COLO829 (cell line): Measurements from ENCODE around the gene A4GALT.
"Not testable (repeated sequence)": the region's sequence is repeated elsewhere in the genome, so short reads cannot be mapped to it uniquely, and the experiment has no call there.

Experiments
- DNase-seq: peaks from one replicate; pipeline ENCODE4 v3.0.0; 2012; ENCODE audit warnings: low spot score

A4GALT gene

DNA sequence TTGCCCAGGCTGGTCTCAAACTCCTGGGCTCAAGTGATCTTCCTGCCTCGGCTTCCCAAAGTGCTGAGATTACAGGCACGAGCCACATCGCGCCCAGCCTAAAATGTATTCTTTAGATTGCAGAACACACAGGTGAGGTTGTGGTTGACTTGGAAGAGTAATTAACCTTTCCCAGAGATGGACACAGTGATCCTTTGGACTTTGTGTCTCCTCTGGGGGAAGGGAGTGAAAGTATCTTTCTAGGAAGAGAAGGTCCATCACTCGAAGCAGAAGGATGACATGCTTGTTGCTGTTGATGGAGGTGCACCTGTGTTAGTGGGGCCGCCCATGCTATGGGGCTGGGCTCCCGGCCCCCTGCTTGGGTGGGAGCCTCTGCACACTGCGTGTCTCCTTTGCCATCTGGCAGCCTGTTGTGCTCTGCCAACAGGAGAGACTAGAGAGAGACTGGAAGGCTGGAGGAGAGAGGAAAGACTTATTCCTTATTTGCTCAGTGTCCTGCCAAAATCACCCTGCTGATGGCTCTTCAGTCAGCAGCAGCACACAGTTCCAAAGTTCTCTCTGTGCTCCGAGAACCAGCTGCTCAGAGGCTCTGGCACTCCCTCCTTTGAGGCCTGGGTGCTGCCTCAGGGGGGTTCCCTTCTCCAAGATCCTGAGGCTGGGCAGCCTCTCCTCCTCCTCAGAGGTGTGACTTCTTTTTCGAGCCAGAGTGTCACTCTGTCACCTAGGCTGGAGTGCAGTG lies 38.4 kb downstream of the A4GALT start:
- DNase-seq: no peak

DNA sequence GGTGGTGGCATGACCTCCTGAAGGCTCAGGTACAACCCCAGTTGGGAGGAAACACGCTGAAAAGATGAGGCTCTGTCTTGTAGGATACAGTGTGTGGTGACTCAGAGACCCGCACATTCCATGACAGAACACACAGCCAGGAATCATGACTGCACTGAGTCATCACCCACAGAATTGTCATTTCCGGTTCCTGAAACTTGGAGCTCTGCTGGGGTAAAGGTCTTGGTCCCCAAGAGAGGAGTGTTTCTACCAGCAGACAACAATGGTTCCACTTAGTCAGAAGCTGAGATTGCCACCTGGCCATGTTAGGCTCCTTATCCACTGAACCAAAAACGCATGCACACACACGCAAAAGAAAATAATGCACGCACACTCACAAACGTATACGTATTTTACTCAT lies 40.0 kb downstream of the A4GALT start:
- DNase-seq: peak; percentile 92

DNA sequence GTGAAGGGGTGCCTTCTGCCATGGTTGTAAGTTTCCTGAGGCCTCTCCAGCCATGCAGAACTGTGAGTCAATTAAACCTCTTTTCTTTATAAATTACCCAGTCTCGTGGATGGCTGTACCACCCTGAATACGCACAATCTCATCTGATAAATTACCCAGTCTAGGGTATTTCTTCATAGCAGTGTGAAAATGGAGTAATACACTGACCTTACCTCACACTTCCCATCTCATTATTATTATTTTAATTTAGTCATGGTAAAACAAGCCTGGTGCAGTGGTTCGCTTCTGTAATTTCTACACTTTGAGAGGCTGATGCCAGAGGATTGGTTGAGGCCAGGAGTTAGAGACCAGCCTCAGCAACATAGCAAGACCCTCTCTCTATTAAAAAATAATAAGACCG lies 41.0 kb downstream of the A4GALT start:
- DNase-seq: no peak

DNA sequence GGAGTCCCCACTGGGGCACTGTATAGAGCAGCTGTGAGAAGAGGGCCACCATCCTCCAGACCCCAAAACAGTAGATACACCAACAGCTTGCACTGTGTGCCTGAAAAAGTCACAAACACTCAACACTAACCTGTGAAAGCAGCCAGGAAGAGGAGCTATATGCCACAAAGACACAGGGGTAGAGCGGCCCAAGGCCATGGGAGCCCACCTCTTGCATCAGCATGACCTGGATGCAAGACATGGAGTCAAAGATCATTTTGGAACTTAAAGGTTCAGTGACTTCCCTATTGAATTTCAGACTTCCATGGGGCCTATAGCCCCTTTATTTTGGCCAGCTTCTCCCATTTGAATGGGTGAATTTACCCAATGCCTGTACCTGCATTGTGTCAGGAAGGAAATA lies 41.8 kb downstream of the A4GALT start:
- no peak for DNase-seq

DNA sequence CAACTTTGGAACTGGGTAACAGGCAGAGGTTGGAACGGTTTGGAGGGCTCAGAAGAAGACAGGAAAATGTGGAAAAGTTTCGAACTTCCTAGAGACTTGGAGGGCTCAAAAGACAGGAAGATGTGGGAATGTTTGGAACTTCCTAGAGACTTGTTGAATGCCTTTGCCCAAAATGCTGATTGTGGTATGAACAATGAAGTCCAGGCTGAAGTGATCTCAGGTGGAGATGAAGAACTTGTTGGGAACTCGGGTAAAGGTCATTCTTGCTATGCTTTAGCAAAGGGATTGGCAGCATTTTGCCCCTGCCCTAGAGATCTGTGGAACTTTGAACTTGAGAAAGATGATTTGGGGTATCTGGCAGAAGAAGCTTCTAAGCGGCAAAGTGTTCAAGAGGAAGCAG lies 42.7 kb downstream of the A4GALT start:
- not testable (repeated sequence) for DNase-seq

DNA sequence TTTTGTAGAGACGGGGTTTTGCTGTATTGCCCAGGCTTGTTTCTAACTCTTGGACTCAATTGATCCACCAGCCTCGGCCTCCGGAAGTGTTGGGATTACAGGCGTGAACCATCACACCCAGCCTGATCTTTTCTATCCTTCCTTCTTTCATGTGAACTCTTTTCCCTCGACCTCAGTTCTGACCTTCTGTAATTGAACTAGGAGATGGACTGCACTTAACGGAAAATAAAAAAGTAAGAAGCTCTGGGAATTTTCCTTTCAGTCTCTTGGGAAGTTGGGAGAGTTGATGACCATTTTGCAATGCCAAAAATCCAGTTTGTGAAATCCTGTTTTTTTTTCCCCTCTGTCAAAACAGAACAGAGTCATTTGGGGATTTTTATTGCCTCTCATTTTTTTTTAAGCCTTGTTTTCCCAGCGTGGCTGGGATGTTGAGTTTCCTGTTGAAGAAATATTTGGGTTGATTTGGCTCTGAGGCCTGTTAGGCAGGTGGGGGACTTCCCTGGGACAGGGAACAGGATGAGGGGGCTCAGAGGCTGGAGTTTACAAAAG lies 44.5 kb downstream of the A4GALT start:
- no peak for DNase-seq

DNA sequence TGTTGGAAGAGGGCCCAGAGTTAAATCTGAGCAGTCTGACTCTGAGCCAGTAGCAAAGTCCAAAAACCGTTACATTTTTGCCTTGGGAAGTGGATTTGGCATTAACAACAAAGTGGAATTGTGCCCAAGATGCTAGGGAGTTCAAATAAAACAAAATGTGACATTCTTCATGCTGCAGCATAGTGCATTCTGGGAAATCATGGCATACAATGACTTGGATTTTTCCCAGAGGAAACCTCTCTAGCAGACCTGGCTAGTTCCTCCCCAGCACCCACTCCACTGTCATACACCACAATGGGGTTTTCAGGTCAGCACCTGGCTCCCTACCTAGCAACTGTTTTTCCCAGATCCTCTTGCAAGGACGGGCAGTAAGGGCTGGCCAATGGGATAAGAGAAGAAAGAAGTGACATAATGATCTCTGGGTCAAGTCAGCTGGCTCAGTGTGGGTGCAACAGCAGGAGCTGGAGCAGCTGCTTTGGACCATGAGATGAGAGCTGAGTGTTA lies 46.7 kb downstream of the A4GALT start:
- peak; percentile 43 for DNase-seq

DNA sequence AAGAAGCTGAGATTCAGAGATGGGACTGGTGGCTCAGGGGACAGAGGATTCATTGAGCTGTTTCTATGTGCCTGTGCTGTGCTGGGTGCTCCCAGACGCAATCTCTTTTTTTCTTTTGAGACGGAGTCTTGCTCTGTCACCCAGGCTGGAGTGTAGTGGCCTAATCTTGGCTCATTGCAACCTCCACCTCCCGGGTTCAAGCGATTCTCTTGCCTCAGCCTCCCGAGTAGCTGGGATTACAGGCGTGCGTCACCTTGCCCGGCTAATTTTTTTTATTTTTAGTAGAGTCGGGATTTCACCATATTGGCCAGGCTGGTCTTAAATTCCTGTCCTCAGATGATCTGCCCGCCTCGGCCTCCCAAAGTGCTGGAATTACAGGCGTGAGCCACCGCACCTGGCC lies 47.6 kb downstream of the A4GALT start:
- DNase-seq: not testable (repeated sequence)

DNA sequence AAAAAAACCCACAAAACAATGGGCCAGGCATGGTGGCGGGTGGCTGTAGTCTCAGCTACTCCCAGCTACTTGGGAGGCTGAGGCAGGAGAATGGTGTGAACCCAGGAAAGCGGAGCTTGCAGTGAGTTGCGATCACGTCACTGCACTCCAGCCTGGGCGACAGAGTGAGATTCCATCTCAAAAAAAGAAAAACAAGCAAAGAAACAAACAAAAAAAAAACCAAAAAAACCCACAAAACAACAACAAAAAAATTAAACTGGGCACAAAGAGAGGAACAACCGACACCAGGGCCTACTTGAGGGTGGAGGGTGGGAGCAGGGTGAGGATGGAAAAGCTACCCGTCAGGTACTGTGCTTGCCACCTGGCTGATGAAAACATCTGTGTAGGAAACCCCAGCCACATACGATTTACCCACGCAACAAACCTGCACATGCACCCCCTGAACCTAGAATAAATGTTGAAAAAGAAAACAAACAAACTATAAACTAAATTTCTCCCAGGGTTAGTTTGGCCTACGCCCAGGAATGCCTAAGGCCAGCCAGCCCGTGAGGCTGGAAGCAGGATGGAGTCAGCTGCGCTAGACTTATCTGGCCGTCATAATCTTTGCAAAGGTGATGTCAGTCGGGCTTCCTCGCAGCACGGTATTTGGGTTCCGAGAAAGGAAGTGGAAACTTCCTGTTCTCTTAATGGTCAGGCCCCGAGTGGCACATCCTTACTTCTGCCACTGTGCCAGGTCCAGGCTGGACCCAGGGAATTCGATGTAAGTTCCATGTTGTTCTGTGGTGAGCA lies 49.6 kb downstream of the A4GALT start:
- no peak for DNase-seq

DNA sequence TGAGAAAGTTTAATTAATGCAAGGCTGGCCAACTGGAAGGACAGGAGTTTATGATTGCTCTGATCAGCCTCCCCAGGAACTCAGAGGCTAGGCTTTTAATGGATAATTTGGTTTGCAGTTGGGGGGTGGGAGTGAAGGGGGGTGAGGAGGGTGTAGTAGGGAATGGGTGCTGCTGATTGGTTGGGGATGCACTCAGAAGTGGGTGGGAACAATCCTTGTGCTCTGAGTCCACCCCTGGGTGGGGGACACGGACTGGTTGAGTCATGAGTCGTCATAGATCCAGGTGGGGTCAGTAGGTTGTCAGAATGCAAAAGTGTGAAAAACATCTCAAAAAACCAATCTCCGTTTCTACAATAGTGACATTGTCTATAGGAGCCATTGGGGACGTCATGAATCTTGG lies 50.6 kb downstream of the A4GALT start:
- no peak for DNase-seq

DNA sequence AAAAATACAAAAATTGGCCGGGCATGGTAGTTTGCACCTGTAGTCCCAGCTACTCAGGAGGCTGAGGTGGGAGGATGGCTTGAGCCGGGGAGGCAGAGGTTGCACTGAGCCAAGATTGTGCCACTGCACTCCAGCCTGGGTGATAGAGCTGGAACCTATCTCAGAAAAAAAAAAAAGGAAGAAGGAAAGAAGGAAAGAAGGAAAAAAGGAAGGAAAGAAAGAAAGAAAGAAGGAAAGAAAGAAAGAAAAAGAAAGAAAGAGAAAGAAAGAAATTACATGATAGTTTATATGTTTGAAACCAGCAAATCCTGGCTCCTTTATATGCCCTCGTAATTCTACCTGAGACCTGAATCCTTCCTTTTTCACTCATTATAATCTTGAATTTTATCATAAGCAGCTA lies 54.3 kb downstream of the A4GALT start:
- not testable (repeated sequence) for DNase-seq

DNA sequence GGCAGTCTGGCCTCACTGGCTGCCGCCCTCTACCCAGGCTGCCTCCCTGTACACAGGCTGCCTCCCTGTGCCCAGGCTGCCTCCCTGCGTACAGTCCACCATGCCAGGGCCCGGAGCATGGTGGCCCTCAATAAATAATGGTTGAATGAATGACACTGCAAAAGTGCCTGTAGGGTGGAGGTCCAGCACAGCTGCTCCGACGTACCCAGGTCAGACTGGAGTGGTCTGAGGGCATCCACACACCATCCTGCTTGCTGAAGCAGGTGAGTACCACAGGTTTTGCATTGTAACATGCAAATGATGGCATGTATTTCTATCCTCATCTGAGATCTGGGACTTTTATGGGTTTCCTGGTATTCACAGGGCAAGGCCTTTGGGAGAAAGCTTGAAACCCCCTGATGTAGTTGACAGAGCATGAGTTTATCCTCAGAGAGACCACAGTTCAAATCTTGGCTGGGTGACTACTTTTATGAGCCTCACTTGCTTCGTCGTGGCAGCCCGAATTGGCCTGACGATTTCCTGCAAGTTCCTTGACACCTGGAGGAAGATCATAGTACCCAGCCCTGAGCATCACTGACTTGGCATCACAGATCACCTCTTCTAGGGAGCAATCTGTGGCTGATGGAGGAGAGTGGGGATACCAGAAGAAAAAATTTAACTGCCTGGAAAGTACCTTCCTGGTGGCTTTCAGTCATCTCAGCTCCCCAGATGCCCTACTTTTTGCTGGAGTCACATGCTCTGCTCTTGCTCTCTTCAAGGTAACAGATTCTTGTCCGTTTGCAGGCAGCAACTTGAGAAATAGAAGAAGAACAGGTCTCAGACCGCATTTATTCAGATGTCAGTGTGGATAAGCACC lies 55.5 kb downstream of the A4GALT start:
- DNase-seq: no peak

DNA sequence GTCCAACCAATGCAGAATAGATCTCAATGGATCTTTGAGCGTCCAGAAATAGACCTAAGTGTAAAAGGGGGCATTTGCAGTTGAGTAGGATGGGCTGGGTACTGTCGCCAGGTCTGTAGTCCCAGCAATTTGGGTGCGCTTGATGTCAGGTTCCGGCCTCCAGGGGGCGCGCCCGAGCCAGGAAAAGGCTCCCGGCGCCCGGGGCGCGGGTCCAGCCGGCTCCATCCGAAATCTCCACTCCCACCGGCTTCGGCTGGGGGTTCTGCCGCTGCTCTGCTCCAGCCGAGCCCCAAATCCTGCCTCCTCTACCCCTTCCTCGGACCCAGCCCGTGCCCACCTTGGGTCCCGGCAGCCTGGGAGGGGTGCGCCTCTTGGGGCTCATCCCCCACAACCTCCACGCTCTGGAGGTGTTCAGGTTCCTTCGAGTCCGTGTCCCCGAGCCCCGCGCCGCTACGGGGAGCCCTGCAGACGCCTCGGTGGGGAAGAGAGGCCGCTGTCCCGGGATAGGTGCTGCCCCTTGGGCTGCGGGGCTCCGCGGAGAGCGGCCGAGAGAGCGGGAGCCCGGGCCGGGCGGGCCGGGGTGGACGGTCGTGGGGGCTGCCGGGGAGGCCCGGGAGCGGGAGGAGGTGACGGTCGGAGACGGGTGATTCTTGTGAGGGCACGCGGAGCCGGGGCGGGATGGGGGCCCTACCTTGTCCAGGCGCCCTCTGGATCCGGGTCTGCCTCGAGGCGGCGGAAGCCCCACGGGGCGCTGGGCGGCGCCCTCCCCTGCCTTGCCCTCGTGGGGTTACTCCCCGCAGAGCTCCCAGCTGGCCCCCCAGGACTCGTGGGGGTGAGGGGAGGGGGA lies 58.5 kb downstream of the A4GALT start:
- DNase-seq: peak; percentile 71

DNA sequence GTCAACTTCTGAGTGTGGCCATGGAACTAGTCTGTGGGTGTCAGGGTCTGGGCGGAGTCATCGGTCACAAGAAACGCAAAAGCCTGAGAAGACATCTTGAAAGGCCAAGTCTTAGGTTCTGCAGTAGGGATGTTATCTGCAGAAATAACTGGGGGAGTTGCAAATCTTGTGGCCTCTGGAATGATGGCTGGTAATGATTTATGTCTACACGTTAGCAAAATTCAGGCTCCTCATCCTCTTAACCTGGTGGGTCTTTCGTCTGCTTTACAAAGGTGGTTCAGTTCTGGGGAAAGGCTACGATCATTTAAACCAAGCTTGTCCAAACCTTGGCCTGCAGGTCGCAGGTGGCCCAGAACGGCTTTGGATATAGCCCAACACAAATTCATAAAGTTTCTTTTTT lies 64.1 kb downstream of the A4GALT start:
- DNase-seq: no peak

DNA sequence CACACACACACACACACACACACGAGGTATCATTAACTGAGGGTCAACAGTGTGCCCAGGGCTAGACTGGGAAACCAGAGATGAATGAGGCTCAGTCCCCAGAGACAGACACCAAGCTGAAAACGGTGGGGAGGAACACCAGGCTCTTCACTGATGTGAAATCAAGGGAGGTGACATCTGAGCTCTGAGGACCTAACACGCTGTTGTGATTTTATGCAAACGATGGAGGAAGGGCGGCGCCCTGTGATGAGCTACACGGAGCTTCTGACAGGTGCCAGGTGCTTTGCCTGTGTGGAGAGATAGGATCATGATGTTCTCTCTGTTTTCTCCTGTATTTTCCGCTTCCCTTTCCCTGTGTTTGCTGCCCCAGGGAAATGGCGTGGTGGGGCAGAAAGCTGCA lies 65.0 kb downstream of the A4GALT start:
- DNase-seq: no peak

DNA sequence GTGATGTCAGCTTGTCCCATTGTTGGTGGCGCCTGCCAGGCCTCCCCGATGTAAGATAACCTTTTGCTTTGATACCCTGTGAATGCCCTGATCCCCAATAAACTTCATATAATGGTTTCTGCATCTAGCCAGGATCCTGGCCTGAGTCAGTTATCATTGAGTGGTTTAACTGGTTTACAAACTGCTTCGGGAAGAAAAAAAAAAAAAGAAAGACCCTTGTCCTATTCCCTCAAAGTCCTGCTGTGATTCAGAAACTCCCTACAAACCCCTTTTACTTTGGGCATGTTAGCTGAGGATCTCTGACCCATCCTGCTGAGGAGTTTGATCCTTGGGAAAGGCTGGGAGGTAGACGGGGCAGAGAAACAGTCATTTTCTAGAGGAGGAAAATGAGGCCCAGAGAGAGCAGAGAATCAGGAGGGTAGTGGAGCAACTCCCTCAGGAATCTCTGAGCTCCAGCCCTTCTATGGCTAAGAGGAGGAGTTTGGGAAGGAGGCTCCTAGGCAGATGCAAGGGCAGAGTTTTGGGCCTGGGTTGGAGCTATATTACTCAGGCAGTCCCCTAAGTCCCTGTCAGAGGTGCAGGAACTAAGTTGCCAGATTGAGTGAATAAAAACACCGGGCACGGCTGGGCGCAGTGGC lies 66.1 kb downstream of the A4GALT start:
- DNase-seq: no peak

DNA sequence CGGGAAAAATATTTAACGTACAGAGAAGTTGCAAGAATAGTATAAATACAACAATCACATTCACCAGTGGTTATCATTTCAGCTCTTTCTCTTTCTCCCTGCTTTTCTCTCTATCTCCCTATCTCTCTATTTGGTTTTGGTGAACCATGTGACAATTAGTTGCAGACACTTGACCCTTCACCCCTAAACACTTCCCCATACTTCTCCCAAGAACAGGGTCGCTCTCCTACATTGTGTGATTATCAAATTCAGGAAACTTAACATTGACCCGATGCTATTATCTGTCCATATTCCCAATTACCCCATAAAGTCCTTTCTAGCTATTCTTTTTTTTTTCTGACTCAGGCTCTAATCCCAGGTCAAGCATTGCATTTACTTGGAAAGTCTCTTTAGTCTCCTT lies 66.7 kb downstream of the A4GALT start:
- DNase-seq: no peak

DNA sequence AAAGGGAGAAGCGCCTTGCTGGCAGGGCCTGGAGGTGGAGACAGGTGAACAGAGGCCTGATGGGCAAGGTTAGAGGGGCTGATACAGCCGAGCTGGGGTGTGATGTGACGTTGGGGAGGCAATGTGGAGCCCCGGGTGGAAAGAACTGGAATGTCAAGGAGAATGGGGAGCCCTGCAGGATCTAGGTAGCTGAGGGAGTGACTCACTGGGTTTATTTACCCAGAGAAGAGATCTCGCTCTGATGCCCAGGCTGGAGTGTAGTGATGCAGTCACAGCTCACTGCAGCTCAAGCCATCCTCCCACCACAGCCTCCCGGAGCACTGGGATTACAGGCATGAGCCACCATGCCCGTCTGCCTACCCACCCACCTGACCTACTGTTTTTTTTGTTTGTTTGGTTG lies 69.5 kb downstream of the A4GALT start:
- DNase-seq: no peak

DNA sequence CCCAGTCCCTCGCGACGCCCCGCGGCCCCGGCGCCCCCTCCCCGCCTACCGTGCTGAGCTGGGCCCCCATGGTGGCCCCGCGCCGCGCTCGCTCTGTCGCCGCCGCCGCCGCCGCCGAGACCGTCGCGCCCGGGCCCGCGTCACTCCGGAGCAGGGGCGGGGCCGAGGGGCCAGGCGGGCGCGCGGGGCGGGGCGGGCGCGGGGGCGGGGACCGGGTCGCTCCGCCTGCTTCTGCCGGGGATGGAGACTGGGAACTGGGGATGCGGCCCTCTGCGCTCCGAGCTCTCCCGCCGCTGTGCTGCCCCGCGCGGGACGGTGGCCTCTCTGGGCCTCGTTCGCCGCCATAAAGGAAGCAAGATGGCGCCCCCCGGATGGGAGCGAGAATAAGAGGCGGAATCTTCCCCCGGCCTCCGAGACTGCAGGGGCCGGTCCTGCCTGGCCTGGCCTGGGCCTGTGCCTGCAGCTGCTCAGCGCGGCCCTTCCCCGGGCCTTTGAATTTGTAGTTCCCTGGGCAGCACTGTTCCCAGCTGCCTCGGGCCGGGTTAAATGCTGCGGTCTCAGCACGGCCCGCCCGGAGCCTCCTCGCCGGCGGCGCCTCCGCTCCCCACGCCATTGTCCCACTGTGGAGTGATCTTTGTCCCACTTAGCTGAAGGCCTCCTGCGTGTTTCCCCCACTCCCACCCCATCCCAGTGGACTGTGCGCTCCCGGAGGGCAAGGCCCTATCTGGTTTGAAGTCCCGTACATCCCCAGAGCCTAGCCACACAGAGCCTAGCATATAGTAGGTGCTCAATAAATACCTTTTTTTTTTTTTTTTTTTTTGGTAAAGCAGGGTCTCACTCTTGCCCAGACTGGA lies 71.2 kb downstream of the A4GALT start, which contains the start of gene CYB5R3:
Gene CYB5R3 (minus strand): TSS at position 147 of the 854 bp plus-strand sequence. CDS start 77 bp downstream, at position 70.
- peak; percentile 91 for DNase-seq
